OCI-LY7 (cell line): ENCODE data around the gene DTYMK.

ENCODE experiments used
- EZH2phosphoT487 ChIP-seq: fragments of 200-600 bp; sonication (generic); IDR thresholded peaks from 2 replicates; pipeline ENCODE4 v1.6.1; 2018; ENCODE audit warnings: low read depth, borderline replicate concordance, mild to moderate bottlenecking, mixed run types, antibody characterized with exemption, low read length, moderate library complexity, mixed read lengths
- TF ChIP-seq, protein P1 (sequence below): fragments of 200-600 bp; sonication (generic); conservative IDR thresholded peaks from 2 replicates; pipeline ENCODE4 v1.5.1; 2014; ENCODE audit warnings: mild to moderate bottlenecking, antibody characterized with exemption, low read length, moderate library complexity, mixed read lengths

DNA sequence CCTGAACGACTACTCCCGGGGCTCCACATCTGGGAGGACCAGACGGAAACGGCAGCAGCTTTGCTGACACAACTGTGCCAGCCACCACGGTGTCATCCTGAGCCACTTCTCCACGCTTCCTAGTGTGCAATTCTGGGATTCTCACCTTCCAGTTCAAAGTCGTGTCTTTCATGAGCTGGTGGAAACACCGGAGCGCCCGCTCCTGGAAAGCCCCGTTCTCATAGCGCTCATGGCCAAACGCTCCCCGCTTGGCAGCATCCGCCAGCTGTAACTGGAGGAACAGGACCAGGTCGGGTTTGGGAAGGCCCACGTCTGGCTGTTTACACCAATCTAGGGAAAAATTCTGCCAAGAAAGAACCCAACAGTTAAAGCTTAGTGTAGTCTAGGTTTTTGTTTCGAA, 8.3 kb downstream of the DTYMK start:
- no peak for TF ChIP-seq EZH2phosphoT487
- TF ChIP-seq, protein P1, sequence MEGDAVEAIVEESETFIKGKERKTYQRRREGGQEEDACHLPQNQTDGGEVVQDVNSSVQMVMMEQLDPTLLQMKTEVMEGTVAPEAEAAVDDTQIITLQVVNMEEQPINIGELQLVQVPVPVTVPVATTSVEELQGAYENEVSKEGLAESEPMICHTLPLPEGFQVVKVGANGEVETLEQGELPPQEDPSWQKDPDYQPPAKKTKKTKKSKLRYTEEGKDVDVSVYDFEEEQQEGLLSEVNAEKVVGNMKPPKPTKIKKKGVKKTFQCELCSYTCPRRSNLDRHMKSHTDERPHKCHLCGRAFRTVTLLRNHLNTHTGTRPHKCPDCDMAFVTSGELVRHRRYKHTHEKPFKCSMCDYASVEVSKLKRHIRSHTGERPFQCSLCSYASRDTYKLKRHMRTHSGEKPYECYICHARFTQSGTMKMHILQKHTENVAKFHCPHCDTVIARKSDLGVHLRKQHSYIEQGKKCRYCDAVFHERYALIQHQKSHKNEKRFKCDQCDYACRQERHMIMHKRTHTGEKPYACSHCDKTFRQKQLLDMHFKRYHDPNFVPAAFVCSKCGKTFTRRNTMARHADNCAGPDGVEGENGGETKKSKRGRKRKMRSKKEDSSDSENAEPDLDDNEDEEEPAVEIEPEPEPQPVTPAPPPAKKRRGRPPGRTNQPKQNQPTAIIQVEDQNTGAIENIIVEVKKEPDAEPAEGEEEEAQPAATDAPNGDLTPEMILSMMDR = no peak
